Rectal smooth muscle tissue (tissue), 1 donor: ENCODE data around the gene VCL.

ENCODE experiments used
- H3K27ac ChIP-seq: one replicate; pipeline ENCODE4 v1.7.0; 2013; ENCODE audit warnings: low read depth, low read length, inconsistent platforms
- H3K27me3 ChIP-seq: one replicate; pipeline ENCODE4 v1.7.0; 2013; ENCODE audit warnings: low read length; ENCODE audit not compliant: control insufficient read depth, insufficient read depth
- H3K36me3 ChIP-seq: one replicate; pipeline ENCODE4 v1.7.0; 2013; ENCODE audit warnings: low read length; ENCODE audit not compliant: control insufficient read depth, insufficient read depth
- H3K4me1 ChIP-seq: one replicate; pipeline ENCODE4 v1.7.0; 2013; ENCODE audit warnings: low read length; ENCODE audit not compliant: control insufficient read depth, insufficient read depth
- H3K4me3 ChIP-seq: one replicate; pipeline ENCODE4 v1.7.0; 2013; ENCODE audit warnings: low read length
- H3K9ac ChIP-seq: one replicate; pipeline ENCODE4 v1.7.0; 2013; ENCODE audit warnings: low read length

Gene VCL

DNA sequence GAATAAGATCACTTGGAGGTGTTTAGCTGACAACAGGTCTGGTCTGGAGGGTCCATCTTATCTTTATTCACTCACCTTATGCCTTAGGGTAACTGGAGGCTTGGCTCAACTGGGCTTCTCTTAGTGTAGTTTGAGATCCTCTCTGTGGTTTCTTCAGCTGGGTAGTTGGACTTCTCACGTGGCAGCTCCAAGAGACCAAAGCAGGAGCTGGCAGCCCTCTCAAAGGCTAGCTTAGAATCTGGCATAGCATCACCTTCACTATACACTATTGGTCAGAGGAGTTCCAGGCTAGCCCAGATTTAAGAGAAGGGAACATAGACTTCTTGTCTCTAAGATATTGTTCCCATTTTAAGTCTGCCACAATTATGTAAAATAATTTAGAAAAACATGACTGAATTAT lies 169.5 kb downstream of the VCL start:
- no peak overlapping the region for H3K27ac ChIP-seq
- no peak overlapping the region for H3K4me3 ChIP-seq
- H3K36me3 ChIP-seq = no peaks in the 10 kb centered on the region
- H3K9ac ChIP-seq = no peak overlapping the region
- H3K27me3 ChIP-seq = no peaks in the 10 kb centered on the region
- H3K4me1 ChIP-seq = no peaks in the 10 kb centered on the region
